HS-5 (cell line): ENCODE results near the gene KCNH2.

Experiments
- DNase-seq: peaks from one replicate; pipeline ENCODE4 v3.0.0-alpha.2; 2012; ENCODE audit warnings: low read depth

Gene KCNH2

GRCh38 chr7:150947761-150948651 lies 30.1 kb downstream of the KCNH2 start:
- no peak for DNase-seq

GRCh38 chr7:150947241-150947745 lies 30.8 kb downstream of the KCNH2 start:
- DNase-seq, result no peak

- no peak for DNase-seq
Observed at GRCh38 chr7:150946421-150947240, 31.5 kb downstream of the KCNH2 start.

GRCh38 chr7:150945853-150946420 lies 32.2 kb downstream of the KCNH2 start:
- DNase-seq, result no peak

- no peak for DNase-seq
Observed at GRCh38 chr7:150945171-150945852, 32.8 kb downstream of the KCNH2 start.

DNA sequence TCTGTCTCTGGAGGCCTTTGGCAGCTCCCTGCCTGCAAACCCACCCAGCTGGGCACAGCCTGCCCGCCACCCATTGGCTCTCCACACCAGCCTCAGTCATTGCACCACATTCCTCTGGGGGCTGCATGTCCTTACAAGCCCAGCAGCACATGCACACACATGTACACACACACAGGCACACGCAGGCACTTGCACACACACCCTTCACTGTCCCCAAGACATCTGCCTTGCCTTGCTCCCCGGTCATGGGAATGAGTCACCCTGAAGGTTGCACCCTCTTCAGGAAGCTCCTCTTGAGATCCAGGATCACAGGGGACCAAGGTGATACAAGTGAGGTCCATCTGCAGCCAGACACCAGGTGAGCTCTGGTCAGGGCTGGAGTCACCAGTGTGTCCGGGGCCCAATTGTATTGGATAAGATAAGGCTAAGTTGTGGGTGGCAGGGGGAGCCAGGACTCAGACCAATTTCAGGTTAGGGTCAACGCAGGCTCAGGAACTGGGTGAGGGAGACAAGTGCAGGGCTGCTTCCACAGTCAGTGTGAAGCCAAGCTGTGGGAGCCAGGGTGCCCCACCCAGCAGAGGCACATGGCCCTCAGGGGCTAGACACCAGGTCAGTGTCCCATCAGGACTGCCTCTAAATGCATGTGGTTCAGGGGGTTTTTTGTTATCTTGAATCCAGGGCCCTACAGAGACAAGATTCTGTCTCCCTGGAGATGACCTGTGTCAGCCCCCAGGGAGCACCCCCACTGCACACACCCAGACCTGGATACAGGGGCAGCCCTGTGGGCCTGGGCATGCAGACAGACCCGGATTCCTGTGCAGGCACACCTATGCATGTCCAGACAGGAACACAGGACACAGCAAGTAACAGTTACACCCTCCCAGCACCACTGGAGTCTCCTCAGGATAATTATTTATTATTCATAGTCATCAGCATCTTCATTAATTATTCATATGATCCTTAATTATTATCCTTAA lies 33.8 kb downstream of the KCNH2 start:
- DNase-seq, result no peak

GRCh38 chr7:150943453-150943814 lies 34.7 kb downstream of the KCNH2 start:
- DNase-seq, result no peak

- no peak for DNase-seq
Observed at GRCh38 chr7:150942591-150943452, 35.3 kb downstream of the KCNH2 start.

- DNase-seq, result no peak
Observed at GRCh38 chr7:150942001-150942590, 36.0 kb downstream of the KCNH2 start.

- no peak for DNase-seq
Observed at GRCh38 chr7:150941351-150942000, 36.6 kb downstream of the KCNH2 start.

DNA sequence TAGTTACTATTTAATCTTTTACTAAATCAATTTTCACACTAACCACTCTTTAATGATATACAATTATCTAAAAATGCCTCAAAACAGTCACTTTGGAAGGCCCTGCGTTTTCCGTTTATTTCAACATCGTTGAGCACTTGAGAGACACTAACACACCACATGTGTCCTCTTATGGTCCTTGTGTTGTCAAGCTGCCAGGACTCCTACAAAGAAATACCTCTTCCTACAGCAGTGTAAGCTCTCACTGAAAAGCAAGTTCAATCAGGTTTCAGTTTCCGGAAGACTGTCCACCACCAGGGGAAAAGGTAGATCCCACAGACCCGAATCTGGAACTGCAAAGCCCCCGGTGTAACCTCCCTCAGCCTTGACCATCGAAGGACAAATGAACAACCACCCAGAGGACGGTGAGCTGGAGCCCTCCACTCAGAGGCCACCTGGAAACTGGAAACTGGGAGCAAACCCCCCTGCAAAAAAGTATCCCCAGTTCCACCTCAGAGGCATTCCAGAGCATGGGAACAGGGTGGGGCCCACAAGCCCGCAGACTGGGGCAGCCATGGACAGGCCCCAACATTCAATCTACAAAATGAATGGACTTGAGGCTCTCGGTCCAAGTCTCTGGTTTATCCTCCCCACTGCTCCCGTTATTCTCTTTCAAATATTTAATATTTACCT lies 37.6 kb downstream of the KCNH2 start:
- no peak for DNase-seq

- no peak for DNase-seq
Observed at GRCh38 chr7:150939466-150939865, 38.7 kb downstream of the KCNH2 start.

DNA sequence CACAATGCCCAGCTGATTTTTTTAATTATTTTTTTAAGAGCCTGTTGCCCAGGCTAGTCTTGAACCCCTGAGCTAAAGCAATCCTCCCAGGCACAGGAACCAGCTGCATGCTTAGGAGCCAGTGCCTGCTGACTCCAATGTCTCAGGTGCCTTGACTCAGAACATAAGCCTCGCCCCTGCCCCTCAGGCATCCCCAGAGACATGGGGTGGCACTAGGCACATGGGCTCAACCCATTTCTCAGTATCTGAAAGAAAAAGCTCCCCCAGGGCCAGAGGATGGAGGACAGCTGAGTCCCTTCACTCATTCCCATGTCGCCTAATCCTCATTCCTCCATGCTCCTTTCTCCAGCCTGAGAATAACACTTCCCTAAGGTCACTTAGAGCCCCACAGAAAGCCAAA lies 39.1 kb downstream of the KCNH2 start:
- DNase-seq, result no peak

DNA sequence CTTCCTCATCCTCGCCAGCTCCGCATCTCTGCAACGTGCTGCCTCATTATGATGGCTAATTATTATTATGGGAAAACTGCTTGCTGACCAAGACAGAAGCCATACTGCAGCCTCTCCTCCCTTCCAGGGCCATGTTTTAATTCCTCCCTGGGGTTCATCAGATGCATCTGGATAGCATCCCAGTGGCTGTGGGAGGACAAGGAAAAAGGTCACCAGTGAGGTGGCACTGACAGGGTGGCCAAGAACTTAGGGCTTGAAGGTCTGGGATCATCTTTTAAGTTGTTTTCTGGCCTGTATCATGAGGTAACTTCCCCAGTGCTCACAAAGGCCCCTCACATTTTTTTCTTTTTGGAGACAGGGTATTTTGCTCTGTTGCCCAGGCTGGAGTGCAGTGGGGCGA lies 39.6 kb downstream of the KCNH2 start:
- no peak for DNase-seq

DNA sequence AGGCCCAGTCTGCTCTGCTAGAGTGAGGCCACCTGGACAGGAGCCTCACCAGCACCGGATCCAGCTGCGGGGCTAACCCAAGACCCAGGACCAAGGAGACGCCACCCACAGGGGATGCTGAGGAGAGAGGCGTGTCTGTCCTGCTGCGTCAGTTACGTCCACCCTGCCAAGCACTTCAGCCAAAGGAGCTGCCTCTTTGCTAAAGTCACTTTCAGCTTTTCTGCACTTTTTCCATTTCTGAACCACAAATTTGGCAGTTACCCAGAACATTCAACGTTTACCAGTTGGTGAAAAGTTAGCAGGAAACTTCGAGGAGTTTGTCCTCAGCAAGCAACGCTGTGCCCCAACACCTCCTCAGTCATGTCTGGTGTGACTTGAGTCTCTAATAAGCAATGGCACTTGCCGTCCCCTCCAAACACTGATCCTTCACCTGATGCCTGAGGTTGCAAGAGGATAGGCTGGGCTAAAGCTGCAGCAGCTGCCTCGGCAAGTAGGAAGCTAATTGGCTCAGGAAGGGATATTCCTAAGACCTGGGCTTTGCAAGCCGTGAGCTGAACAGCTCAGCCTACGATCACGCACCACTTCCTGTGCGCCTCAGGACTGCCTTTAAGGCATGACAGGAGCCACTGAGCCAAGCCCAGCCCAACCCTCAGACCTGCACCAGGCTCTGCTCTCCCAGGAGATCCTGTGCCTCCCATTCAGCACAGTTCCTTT lies 40.1 kb downstream of the KCNH2 start:
- no peak for DNase-seq

DNA sequence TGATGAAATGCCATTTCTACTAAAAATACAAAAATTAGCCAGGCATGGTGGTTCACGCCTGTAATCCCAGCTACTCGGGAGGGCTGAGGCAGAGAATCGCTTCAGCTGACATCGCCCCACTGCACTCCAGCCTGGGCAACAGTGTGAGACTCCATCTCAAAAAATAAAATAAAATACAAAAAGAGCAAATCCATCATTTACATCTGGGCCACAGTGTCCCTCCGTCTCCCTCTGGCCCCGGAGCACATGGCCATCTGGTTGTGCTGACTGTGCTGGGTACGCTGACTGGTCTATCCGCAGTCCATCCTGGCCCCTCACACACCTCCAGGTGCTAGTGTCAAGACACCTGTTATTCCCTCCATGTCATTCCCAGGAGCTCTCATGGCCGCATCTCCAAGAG lies 42.1 kb downstream of the KCNH2 start:
- no peak for DNase-seq

DNA sequence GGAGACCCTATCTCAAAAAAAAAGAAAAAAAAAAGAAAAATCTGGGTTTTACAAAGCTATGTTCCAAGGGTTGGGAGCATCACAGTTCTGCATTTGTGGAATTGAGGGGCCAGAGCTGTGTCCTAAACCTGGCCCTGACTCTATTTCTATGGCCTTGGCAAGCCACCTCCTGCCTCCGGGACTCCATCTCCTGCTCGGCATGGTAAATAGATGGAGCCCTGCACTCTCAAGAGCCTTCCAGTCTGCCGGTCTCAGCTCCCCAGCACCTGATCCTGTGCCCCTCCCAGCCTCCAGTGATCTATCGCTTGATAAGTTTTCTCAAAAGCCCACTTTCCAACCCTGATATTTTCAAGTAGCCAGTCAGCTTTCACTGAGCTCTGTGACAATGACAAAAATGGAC lies 43.0 kb downstream of the KCNH2 start:
- no peak for DNase-seq
